ENCODE data around the gene GSS. TPM values are rescaled to one million over a fixed set of nuclear protein-coding genes. Genes with fewer than 3 reads are reported as not detected.

GSS gene
- total RNA-seq, 2 donors from 2014 or later, result 36.5 to 40.5 TPM

DNA sequence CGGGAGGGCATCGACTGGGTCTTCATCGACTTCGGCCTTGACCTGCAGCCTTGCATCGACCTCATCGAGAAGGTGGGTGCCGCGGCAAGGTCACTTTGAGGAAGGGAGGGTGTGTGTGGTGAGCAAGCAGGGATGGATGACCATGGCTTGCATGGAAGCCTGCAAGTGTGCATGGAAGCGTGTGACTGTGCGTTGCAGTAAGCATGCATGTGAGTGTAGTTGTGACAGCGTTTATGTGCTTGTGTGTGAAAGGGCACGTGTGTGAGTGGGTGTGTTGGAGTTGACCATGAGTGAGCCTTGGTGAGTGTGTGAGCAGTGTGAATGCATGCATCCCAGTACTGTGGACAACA is 32.6 kb upstream of the GSS start:
- DNase-seq (ENCODE audit: low spot score) (no peak), ATAC-seq (ENCODE audit: insufficient number of reproducible peaks, low FRiP score, low read depth) (no peak)
- Histone ChIP-seq H3K4me1 (ENCODE audit: control insufficient read depth in 1 of 2, low read depth in 2 of 2) (no peaks in the 10 kb centered on the region), H3K27ac (no peak overlapping the region), H3K9me3 (no peaks in the 10 kb centered on the region), H3K27me3 (replicated peaks; ENCODE audit: insufficient read depth) (no peaks in the 10 kb centered on the region), H3K36me3 (no peaks in the 10 kb centered on the region), H3K4me3 (no peak overlapping the region)
- TF ChIP-seq CTCF (IDR thresholded peaks at IDR 0.05), result no peak

DNA sequence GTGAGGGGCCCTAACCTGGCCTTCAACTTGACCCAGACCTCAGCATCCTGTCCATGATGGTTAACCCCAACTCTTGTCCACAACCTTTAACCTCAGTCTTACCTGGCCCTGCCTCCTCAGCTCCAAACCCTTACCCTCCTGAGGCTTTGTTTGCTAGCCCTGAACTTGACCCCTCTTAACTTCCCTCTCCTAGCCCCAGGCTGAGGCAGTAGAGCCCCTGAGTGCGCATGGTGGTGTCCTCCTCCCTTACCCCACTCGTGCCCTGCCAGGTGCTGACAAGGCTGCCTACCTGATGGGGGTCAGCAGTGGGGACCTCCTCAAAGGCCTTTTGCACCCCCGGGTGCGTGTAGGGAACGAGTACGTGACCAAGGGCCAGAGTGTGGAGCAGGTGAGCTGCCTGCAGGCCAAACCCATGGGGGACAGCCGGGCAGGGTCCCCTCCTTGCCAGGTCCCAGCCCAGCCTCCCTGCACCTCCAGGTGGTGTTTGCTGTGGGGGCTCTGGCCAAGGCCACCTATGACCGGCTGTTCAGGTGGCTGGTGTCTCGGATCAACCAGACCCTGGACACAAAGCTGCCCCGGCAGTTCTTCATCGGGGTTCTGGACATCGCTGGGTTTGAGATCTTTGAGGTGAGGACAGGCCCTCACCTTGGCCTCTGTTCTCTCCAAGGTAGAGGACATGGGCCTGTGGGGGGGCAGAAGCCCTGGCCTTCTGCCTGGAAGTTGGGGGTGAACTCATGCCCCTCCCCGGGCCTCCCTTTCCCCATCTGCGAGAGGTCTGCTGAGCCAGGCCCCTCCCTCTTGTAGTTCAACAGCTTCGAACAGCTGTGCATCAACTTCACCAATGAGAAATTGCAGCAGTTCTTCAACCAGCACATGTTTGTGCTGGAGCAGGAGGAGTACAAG is 31.9 kb upstream of the GSS start:
- ATAC-seq (ENCODE audit: insufficient number of reproducible peaks, low FRiP score, low read depth) (no peak), DNase-seq (ENCODE audit: low spot score) (no peak)
- Histone ChIP-seq H3K27ac (no peak overlapping the region), H3K9me3 (no peaks in the 10 kb centered on the region), H3K4me3 (no peak overlapping the region), H3K4me1 (ENCODE audit: control insufficient read depth in 1 of 2, low read depth in 2 of 2) (peaks cover 0 to 2% of the 10 kb centered on the region in 2 donors), H3K36me3 (no peaks in the 10 kb centered on the region), H3K27me3 (replicated peaks; ENCODE audit: insufficient read depth) (peaks cover 5% of the 10 kb centered on the region)
- no peak for TF ChIP-seq CTCF (IDR thresholded peaks at IDR 0.05)

DNA sequence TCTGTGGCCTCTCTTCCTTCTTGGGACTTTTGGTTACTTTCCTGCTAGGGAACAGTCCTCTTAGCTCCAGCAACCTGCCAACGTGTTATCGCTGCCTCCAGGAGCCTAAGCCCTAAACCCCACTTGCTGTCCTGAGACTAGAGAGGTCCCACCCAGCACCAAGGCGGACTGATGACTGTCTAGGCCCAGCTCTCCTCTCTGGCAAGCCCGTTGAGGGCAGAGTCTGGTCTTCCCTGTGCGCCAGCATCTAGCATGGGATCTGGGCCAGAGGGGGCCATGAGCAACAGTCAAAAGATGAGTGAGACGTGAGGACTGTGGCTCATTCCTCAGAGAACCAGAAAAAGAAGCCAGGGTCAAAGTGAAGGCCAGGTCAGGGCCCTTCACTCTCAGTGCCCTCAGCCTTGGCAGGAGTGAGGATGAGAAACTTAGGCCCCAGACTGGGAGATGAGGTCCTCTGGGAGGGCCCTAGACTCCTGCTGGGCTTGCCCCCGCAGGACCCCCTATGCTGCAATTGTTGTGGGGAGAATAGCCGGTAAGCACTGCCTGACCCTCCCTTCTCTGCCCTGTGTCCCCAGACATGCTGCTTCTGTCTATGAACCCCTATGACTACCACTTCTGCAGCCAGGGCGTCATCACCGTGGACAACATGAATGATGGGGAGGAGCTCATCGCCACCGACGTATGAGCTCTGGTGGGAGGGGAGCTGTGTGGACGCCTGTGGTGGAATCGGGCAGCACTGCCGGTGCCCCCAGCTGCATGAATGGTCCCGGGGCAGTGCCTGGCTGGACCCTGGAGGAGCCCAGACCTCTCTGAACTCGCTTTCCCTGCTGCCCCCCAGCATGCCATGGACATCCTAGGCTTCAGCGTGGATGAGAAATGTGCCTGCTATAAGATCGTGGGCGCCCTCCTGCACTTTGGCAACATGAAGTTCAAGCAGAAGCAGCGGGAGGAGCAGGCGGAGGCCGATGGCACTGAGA is 31.0 kb upstream of the GSS start:
- no peak overlapping the region for H3K27ac ChIP-seq
- no peak overlapping the region for H3K4me3 ChIP-seq
- H3K27me3 ChIP-seq (replicated peaks; ENCODE audit: insufficient read depth), result peaks cover 5% of the 10 kb centered on the region
- DNase-seq (ENCODE audit: low spot score), result no peak
- H3K9me3 ChIP-seq, result no peaks in the 10 kb centered on the region
- H3K36me3 ChIP-seq, result no peaks in the 10 kb centered on the region
- H3K4me1 ChIP-seq (ENCODE audit: control insufficient read depth in 1 of 2, low read depth in 2 of 2), result peaks cover 0 to 2% of the 10 kb centered on the region in 2 donors
- no peak for ATAC-seq (ENCODE audit: insufficient number of reproducible peaks, low FRiP score, low read depth)
- TF ChIP-seq CTCF (IDR thresholded peaks at IDR 0.05), result no peak

DNA sequence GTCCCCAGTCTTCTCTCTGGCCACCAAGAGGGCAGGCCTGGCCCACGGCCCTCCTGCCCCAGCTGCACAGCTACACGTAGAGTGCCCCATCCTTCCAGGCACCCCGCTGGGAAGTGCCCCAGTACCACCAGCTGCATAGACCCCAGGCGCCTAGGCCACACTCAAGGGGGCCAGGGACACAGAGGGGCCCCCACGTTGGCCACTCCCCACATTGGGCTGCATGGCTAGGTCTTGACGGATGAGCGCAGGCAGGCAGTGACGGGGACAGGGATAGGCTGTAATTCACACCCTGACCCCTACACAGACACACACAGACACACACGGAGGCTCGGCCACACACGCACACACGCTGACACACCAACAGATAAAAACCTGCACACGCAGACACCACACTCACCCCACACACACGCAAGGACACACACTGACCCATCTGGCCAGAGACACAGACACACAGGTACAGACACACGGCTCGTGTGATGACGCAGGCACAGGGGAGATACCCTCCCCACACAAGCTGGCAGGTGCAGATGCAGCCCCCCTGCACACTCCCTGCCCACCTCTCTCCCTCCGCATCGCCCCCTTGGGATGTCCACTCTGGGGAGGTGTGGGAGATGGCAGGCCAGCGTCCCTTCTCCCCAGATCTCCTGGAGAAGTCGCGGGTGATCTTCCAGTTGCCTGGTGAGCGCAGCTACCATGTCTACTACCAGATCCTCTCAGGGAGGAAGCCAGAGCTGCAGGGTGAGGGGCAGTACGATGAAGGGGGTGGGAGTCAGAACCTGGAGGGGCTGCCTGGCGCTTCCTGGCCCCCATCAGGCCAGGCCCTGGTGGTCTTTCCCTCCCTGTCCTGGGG is 30.1 kb upstream of the GSS start:
- no peak overlapping the region for H3K27ac ChIP-seq
- no peaks in the 10 kb centered on the region for H3K9me3 ChIP-seq
- ATAC-seq (ENCODE audit: insufficient number of reproducible peaks, low FRiP score, low read depth) (no peak), DNase-seq (ENCODE audit: low spot score) (no peak)
- H3K4me1 ChIP-seq (ENCODE audit: control insufficient read depth in 1 of 2, low read depth in 2 of 2), result peaks cover 0 to 2% of the 10 kb centered on the region in 2 donors
- H3K4me3 ChIP-seq, result no peak overlapping the region
- peaks cover 5% of the 10 kb centered on the region for H3K27me3 ChIP-seq (replicated peaks; ENCODE audit: insufficient read depth)
- H3K36me3 ChIP-seq, result no peaks in the 10 kb centered on the region
- no peak for TF ChIP-seq CTCF (IDR thresholded peaks at IDR 0.05)
